HG03045 (cell line): ENCODE results near the gene ARPC1B.
"Not testable (repeated sequence)": the region's sequence is repeated elsewhere in the genome, so short reads cannot be mapped to it uniquely, and the experiment has no call there.

Experiments used
- ATAC-seq: cut with Tn5 transposase; IDR thresholded peaks from one replicate; pipeline ENCODE4 v1.9.1; 2021; ENCODE audit warnings: mild to moderate bottlenecking, moderate library complexity; ENCODE audit not compliant: unreplicated experiment

Gene ARPC1B

DNA sequence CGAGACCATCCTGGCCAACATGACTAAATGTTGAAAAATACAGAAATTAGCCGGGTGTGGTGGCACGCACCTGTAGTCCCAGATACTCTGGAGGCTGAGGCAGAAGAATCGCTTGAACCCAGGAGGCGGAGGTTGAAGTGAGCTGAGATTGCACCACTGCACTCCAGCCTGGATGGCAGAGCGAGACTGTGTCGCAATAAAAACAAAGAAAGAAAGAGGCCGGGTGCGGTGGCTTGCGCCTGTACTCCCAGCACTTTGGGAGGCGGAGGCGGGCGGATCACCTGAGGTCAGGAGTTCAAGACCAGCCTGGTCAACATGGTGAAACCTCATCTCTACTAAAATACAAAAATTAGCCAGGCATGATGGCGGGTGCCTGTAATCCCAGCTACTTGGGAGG lies 12.7 kb downstream of the ARPC1B start:
- ATAC-seq = not testable (repeated sequence)

DNA sequence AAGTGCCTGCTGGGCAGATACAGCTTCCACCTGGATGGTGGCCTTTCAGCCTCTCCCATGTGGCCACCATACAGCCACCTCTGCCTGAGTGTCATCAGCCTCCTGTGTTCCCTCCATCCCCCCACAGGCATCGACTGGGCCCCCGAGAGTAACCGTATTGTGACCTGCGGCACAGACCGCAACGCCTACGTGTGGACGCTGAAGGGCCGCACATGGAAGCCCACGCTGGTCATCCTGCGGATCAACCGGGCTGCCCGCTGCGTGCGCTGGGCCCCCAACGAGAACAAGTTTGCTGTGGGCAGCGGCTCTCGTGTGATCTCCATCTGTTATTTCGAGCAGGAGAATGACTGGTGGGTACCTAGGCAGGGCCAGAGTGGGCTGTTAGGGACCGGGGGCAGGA lies 13.4 kb downstream of the ARPC1B start:
- ATAC-seq = no peak

DNA sequence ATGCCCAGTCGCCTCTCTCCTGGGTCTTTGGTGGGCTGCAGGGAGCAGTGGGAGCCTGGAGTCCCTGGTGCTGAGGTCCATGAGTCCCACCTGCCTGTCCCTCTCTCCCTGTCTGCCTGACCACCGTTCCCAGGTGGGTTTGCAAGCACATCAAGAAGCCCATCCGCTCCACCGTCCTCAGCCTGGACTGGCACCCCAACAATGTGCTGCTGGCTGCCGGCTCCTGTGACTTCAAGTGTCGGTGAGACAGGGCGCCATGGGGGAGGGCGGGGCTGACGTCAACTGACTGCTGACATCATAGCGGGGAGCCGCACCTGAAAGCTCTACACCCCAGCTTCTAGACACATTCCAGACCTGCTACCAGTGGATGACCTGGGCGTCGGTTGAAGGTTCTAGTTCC lies 15.2 kb downstream of the ARPC1B start:
- no peak for ATAC-seq

DNA sequence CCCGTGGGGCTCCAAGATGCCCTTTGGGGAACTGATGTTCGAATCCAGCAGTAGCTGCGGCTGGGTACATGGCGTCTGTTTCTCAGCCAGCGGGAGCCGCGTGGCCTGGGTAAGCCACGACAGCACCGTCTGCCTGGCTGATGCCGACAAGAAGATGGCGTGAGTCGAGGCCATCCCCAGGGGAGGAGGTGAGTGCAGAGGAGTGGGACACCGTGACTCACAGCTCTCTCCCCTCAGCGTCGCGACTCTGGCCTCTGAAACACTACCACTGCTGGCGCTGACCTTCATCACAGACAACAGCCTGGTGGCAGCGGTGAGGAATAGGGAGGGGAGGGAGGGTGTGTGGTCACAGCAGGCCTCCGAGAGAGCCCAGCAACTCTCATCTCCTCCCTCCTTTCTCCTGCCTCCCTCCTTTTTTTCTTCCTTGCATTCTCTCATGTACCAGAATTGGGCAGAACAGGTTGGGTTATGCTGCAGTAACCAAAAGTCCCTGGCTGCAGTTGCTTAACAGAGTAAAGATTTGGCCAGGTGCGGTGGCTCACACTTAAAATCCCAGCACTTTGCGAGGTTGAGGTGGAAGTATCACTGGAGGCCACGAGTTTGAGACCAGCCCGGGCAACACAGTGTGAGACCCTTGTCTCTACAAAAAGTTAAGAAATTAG lies 16.5 kb downstream of the ARPC1B start:
- no peak for ATAC-seq

DNA sequence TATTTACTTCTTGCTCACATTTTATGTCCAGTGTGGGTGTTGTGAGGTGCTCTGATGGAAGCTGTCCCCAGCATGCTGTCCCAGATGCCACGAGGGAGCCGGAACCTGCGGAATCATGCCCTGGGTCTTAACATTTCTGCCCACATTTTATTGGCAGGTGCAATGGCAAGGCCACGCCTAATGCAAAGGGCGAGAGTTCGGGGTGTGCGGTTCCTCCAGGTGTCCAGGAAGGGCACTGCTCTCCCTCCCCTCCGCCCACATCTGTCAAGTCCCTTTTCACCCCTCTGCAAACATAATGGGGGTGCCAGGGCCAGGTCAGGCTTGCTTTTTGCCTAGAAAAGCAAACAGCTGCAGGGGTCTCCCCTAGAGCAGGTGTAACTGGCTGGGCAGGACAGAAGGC lies 17.5 kb downstream of the ARPC1B start:
- ATAC-seq = no peak

DNA sequence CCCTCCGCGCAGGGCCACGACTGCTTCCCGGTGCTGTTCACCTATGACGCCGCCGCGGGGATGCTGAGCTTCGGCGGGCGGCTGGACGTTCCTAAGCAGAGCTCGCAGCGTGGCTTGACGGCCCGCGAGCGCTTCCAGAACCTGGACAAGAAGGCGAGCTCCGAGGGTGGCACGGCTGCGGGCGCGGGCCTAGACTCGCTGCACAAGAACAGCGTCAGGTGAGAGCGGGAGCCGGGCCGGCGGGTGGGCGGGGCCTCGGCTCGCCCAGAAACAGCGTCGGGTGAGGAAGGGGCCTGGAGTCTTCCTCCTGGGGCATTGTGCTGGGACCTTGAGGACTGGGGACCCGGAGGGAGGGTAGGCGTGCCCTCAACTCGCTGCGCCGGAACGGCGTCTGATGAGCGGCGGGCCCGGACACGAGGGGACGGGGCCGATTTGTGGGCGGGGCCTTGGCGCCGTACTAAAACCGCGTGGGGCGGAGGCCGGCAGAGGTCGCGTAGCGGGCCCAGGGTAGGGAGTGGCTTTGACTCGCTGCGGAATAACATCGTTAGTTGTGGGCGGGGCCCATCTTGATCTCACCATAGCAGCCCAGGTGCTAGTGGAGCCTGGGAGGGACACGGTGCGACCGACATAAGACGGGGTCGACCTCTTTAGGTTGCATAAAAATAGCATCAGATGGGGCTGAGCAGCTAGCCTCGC lies 18.3 kb downstream of the ARPC1B start:
- peak; percentile 51 for ATAC-seq

DNA sequence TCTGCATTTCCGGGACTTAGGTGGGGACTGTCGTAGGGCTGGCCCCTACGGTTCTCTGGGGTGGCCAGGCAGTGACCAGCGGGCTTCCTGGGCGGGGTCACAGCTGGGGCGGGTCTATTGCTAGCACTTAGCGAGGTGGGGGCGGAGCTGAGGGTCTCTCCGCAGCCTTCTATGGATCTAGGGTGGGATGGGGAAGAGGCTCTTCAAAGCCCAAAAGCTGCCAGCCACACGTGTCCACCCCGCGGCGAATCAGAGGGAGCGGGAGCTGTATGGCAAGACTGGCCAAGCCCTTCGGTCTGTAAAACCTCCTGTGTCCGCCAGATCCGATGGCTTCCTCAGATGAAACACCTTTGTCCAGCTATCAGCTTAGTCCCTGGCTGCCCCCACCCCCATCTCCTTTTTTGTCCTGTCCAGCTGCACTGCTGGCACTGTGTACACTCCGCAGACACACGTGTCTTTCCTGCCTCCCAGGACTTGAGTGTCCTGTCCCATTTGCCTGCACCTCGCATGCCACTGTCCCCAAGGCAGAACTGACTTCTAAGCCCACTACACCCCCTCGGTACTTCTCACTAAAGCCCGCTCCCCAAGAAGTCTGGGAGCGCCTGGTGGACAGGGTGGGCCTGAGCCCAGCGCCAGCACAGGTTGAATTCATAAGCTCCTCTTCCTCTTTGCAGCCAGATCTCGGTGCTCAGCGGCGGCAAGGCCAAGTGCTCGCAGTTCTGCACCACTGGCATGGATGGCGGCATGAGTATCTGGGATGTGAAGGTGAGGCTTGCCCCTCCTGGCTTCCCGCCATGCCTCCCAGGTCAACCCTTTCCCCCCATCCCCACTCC lies 19.0 kb downstream of the ARPC1B start:
- ATAC-seq = no peak

DNA sequence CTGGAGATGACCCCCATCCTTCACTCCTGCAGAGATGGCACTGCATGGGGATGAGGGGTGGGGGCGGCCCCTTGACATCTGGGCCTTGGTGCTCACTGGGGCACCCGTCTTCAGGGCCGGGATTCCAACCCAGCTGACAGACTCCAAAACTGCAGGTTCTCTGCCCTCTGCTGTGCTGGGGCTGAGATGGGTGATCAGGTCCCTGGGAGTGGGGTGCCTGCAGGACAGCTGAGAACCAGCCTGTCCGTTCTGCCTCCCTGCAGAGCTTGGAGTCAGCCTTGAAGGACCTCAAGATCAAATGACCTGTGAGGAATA lies 19.6 kb downstream of the ARPC1B start:
- ATAC-seq = no peak

DNA sequence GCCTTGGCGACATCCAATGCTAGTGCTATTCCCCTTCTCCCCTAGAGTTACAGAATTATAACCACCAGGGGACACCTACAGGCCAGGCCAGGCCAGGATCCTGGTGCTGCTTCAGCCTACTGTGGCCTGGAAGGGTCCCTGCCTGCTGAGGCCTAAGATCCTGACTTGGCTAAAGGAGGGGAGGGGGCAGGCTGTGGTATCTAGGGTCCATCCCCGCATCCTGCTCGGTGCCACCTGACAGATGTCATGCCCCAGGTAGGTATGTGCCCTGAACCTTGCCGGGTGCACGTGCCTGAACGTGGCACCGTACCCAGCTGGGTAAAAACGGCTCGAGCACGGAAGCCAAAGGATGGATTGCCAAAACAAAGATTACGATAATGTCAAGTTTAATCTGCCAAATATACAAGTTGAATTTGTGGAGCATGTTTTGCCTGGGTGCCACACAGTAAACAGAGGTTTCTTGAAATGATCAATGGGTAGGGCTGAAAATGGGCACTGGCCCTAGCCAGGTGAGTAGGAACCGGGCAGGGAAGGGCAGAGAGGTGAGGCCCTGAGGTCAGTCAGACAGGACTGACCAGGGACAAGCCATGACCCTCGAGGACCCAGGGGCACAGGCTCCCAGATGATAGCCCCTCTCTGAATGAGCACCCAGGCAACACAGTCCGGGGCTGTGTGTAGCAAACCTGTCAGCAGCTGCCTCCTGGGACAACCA lies 21.2 kb downstream of the ARPC1B start:
- no peak for ATAC-seq

DNA sequence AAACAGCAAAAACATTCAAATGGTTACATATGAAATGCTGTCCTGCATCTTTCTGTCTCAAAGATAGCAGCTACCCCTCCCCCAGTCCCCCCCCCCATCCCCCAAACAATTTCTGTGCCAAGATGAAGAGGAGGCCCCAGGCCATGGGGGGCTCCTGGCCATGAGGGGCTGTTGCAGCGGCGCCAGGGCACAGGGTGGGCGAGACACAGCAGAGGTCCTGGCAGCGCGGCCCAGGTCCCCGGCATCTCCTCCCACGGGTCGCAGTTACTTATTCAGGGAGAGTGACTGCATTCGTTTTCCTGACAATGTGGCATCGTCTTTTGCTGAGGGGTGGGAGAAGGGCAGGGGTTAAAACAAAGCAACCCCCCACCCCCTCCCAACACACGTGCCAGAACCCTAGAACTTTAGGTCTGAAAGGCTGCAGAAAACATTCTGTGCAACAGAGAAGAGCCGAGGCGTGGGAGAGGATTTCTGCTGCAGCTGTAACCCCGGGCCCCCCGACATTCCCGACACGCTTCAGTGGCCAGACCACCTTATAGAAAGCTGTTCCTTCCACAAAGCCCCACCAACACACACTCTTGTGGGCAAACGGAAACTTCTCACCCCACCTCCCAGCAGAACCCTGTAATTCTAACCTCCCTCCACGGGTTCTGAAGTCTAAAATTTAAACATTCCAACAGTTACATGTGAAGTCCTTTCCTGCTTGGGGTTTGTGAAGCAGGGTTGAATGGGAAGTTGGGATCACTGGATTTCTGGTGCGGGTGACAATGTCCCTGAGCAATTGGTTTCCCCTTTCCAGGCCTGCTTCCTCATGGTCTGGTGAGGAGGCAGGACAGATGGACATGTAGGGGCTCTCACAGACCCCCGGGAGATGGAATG lies 22.1 kb downstream of the ARPC1B start:
- ATAC-seq = no peak

DNA sequence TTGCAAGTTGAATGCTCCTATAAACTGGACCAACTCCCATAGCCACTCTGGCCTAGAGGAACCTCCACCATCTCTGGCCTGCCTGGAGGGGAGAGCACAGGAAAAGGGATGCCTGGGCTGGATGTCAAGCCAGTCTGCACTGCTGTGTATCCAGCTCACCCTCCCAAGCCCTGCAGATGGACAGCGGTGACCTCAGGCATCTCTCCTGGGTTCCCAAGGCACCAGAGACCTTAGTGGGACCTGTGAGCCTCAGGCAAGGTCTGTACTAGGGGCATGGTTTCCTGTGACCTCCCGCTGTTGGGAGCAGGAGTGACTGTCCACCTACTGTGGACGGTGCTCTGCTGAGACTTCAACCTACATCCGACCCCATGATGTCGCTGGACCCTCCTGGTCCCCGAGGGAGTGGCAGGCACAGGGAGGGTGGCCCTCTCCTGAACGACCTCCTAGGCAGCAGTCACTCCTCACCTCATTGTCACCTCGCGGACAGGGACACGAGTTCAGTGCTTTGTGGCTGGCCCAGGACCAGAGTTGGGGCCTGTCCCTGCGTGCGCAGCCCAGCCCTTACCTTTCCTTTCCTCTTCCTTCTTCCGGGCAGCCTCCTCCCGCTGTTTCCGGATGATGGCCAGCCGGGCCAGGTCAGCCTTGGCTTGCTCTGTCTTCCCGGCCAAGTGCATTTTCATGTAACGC lies 22.9 kb downstream of the ARPC1B start:
- ATAC-seq = no peak

DNA sequence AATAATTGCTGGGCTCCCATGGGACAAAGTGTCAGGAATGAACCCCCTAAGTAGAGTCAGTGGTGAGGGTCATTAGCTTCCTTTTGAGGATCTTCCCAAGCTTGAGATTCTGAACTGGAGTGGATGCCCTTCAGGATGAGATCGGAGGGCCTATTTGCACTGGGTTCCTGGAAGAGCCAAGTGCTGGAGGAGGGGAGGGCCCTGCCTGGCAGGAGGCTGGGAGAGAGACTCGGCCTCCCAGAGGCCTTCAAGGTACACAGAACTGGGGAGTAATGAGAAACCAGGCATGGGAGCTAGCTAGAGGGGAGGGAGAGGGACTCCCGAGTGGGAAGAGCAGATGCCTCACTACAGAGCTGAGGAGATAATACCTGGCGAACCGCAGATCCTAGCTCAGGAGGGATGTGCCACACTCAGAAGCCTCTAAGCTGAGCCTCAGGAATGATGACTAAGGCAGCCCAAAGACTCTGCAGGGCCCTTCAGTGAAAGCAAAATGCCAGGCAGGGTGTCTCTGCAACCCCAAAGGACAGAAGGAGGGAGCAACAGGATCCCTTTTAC lies 24.4 kb downstream of the ARPC1B start:
- no peak for ATAC-seq

DNA sequence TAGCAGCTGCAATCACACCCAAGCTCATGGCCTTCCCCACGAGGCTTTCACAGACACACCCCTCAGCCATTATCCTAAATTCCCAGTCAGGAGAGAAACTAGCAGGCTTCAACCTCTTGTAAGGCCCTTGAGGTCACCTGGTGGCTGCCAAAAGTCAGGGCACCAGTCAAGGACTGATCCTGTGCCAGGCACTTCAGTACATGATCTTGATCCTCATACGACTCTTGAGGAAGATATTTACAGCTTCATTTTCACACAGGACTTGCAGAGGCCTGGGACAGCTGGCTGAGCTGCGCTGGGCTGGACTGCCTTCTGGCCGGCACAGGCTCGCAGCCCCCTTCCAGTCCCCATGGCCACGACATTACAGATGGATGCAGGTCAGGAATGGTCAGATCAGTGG lies 25.1 kb downstream of the ARPC1B start:
- ATAC-seq = no peak

DNA sequence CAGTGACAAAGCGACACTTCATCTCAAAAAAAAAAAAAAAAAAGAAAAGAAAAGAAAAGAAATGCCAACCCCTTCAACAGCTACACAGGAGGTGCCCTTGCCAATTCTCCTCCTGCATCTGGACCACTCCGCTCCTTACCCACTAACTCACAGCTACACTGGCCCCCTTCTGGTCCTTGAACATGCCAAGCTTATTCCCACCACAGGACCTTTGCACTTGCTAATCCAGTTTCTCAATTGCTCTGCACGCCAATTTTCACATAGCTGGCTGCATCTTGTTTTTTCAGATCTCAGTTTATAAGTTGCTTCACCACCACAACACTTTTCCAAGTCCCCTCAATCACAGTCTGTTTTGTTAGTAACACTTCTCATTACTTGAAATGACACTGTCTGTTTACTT lies 28.3 kb downstream of the ARPC1B start:
- ATAC-seq = no peak

DNA sequence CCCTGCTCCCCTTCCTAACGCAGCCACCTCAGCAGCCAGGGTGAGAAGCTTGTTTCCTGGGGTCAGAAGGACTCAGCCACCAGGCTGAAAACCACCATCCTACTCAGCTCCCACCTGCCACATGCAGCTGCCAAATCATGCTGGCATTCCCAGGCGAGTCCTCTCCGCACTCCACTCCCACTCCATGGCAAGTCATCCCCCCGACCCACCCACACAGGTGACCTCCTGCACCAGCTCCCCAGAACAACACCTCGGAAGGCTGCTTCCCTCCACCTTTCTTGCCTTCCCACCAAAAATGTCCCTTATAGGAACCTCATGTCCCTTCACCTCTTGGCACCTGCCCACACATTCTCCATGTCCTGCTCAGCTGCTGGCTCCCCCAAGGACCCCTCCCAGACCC lies 29.2 kb downstream of the ARPC1B start:
- ATAC-seq = no peak

DNA sequence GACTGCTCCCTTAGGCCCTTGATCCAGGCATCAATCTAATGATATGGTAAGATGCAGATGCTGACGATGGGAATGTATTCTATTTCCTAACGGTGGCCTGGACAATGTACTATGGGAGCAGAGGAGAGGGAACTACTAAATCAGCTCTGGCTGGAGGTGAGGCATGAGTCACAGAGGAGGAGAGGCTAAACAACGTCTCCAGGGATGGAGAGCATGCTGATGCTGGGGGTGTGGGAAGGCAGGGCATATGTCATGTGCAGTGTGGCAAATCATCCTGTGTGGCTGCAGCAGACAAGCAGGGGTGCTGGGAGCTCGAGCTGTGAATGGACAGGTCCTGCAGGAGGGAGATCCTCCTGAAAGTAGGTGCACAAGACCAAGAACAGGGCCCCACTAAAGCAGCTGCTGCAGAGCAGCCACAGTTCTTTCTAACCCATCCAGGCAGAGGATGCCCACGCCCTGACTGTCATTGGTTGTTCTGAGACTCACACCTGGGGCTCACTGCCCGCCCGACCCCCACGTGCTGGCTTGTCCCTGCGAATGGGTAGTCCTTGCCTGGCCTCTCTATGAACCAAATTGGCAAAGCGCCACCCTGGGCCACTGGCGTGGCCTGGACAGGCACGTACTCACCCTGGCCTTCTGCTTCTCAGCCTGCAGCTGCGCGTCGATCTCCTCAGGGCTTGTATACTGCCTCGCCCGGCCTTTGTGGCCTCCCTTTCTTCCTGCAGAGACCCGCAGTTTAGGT lies 29.9 kb downstream of the ARPC1B start:
- ATAC-seq = no peak

DNA sequence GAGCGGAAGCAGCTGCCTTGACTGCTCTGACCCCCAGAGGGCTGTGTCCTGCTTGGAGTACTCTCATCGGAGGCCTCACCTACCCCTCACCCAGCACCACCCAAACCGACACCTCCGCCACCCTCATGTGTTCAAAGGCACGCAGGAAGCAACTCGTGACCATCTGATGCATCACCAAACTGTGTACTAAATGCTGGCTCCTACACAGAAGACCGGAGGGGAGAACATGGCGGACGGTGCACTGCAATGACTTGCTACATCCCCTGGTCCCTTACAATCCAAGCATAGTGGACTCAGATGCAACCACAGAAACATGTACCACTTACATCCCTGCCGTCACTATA lies 30.4 kb downstream of the ARPC1B start:
- no peak for ATAC-seq

DNA sequence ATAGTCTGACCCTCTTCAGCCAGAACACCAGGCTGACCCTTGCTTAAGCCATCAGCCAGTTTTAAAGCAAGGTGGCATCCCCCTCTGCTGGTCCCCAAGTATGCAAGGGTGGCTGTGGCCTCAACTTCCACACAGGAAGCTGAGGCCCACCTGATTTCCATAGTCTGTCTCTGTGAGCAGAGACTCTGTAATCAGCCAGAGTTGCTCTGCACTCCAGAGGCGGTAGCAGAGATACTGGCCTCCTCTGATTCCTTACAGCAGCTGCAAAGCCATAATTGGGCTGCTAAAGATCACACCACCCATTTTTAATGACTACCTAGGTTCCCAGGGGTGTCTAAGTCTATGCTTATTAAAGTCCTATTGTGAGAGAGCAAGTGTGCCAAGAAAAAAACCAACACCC lies 32.0 kb downstream of the ARPC1B start:
- no peak for ATAC-seq

DNA sequence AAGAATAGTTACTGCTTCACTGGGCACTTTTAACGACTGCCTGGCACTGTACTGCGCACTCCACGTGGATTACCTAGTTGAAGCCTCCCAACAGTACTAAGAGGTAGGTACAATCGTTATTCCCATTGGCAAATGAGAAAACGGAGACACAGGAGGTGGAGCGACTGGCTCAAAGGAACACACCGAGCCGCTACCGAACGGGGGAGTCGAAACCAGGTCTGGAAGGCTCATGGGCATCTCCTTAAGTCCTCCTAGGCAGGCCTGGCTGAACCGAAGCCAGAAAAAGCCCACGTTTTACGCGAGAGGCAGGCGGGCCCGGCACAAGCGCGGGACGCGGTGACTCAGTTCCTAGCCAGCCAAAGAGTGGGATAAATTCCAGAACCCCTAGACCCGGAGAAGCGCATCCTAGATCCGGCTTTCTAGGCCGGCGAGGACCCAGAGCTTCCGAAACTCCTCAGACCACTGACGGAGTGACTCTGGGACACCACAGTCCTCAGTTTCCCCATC lies 33.4 kb downstream of the ARPC1B start:
- no peak for ATAC-seq
